Epidermal melanocyte (primary cell): ENCODE measurements around the gene CHCHD5.
A peak's percentile ranks its signal among the peaks of the same experiment; 100 is the strongest.
"Not testable (repeated sequence)": the region's sequence is repeated elsewhere in the genome, so short reads cannot be mapped to it uniquely, and the experiment has no call there.

Source experiments
- DNase-seq: peaks from one replicate; pipeline ENCODE4 v3.0.0; 2011; ENCODE audit warnings: low spot score; ENCODE audit not compliant: insufficient read length

CHCHD5 gene, protein sequence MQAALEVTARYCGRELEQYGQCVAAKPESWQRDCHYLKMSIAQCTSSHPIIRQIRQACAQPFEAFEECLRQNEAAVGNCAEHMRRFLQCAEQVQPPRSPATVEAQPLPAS

DNA sequence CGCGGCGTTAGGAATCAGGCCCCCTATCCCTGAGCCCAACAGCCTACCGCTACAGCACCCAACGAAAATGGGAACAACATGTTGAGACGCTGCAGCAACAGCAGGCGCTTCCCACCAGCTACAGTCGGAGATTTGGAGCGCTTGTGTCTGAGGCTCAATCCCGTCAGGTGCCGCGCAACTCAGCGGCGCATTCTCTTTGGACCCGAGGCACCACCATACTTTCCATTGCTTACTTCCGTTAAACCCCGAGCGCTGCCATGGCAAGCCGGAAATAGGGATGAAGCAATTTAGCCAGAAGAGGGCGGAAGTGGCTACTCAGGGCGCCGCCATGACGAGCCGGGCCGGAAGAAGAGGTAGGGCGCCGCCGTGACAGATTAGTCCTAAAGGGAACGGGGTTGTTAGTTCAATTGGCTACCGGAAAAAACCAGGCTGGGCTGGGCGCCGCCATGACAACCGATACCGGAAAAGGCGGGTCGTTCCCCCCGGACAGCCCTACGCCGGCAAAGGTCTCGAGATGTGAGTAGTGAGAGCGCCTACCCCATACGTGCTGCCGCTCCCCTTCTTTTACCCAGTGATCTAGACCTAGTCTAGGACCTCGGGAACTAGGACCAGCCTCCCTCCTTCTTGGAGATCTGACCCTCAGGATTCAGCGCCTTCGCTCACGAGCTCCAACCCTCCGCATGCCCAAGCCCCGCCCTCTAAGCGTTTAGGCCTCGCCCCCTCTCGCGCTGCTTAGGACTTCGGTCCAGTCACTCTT lies at the start of gene CHCHD5:
TSS of gene CHCHD5 (plus strand) at position 476 of the 757 bp plus-strand sequence. CDS start at position 515, 39 bp downstream.
- DNase-seq, result peak; percentile 86

DNA sequence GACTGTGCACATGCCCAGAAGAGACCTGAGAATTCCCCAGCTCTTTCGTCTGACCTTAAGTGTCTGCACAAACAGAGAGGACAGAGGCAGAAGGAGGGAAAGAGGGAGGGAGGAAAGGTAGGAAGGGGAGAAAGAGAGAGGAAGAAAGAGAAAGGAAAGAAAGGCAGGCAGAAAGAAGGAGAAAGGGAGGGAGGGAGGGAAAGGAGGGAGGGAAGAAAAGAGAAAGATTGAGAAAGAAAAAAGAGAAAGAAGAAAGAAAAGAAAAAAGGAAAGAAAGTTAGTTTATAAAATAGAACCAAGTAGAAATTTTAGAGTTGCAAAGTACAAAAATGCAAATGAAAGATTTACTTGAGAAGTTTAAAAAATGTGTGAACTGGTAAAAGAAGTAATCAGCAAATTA lies 49.6 kb upstream of the CHCHD5 start:
- DNase-seq, result no peak

DNA sequence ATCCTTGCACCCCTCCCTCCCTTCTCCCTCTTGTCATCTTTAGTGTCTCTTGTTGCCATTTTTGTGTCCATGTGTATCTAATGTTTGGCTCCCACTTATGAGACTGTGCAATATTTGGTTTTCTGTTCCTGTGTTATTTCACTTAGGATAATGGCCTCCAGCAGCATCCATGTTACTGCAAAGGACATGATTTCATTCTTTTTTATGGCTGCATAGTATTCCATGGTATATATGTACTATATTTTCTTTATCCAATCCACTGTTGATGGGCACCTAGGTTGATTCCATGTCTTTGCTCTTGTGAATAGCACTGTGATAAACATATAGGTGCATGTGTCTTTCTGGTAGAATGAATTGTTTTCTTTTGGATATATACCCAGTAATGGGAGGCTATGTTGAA lies 47.7 kb upstream of the CHCHD5 start:
- not testable (repeated sequence) for DNase-seq

DNA sequence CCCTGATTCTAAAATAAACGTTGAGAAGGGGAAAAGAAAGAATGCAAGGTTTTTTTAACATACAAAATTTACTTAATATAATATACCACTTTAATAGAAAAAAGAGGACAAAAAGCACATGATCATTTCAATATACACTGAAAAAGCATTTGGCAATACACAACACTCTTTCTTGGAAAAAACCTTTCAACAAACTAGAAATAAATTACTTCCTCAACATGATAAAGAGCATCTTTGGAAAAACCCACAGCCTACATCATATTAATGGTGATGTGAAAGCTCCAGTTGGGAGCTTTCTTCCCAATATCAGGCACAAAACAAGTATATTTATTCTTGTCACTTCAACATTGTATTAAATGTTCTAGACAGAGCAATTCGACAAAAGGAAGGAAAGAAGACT lies 45.1 kb upstream of the CHCHD5 start:
- DNase-seq, result no peak

DNA sequence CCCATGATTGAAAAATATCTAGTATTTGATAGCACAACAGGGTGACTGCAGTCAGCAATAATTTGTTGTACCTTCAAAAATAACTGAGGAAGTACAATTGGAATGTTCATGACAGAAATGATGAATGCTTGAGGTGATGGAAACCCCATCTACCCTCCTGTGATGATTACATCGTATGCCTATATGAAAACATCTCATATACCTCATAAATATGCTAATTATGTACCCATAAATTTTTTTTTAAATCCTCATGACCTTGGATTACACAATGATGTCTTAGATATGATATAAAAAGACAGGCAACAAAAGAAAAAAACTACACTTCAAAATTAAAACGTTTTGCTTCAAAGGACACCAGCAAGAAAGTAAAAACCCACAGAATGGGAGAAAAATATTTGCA lies 43.5 kb upstream of the CHCHD5 start:
- no peak for DNase-seq

DNA sequence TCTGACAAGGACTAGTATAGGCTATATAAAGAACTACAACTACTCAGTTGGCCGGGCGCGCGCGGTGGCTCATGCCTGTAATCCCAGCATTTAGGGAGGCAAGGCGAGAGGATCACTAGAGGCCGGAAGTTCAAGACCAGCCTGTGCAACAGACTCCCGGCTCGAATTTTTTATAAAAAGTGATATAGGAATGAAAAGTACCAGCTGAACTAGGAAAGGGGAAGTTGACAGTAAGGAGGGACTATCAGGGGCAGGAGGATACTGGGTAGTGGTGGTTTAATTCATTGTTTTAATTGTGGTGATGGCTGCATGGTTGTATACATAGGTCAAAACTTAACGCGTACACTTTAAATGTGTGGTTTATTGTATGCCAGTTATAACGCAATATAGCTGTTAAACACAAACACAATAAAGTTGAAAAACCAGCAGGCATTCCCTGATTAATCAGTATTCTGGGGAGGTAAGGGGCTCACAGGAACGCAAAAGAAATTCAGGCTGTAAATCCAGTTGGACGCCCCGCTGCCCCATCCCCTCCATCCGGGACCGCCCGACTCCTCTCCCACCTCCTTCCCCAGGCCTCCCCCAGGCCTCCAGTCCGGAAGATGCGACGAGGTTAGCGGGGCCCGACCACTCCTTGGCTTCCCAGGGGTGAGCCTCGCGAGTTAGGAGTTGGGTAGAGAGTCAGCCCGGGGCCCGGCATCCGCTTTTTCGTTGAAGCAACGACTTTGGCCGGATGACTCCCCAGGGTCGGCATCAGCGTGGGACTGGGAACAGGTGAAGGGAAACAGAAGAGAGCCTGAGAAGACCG lies 42.9 kb upstream of the CHCHD5 start:
- peak; percentile 38 for DNase-seq

DNA sequence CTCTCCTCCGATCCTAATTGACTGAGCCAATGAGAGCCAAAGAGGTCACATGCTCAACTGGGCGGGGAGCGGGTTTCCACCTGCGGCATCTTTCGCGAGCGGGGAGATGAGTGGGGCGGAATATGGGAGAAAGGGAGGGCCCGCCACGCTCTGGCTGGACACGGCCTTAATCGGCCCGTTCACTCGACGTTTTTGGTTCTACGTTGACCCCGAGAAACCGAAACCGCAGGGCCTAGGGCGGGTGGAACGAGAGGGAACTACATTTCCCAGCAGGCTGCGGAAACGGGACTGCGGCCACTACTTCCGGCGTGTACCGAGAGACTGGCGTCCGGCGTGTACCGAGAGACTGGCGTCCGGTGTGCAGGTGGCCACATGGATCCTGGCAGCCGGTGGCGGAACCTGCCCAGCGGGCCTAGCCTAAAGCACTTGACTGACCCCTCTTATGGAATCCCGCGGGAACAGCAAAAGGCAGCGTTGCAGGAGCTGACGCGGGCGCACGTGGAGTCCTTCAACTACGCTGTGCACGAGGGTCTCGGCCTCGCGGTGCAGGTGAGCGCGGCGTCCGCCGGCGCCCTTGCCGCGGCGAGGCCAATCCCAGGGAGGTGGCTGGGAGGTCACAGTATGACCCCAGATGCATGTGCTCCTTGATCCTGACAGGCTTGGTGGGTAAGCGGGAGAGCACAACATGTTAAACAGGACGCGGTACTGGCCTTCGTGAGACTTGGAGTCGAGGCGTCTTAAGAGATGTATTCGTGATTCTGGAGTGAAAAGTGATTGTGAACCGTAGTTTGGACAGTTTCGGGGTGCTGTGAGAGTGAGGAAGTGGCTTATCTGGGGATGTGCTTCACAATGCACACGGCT lies 42.1 kb upstream of the CHCHD5 start, which contains the start of gene POLR1B:
TSS of gene POLR1B (plus strand) at position 343 of the 861 bp plus-strand sequence. CDS start at position 373, 30 bp downstream.
- DNase-seq, result peak; percentile 64

DNA sequence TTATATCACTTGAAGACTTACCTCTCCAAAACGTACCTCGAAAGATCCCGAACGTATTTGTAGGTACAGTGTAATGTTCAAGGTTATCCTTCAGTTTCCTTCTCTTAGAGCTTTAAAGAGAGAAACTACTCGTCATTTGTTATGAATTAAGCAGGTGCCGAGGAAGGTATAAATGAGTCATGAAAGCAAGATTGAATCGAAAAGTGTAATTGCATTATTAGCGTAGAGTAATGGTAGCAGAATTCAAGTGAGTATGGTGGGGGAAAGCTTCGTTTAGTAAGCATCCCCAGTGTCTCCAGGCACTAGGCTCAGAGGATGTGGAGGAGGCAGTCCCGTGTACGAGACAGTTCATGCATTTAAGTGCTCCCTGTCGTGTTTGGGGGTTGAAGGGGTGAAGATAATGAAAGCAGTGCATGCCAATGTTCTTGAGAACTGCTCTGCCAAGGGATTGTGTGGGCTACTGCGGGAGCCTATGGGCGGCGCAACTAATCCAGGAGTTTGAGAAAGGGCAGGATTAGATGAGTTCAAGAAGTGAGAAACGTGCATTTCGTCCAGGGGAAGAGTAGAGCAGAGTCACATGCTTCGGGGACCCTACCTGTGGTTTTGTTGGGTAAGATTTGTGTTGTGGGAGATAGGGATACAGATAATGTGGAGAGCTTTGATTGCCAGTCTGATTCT lies 41.3 kb upstream of the CHCHD5 start:
- DNase-seq, result no peak

DNA sequence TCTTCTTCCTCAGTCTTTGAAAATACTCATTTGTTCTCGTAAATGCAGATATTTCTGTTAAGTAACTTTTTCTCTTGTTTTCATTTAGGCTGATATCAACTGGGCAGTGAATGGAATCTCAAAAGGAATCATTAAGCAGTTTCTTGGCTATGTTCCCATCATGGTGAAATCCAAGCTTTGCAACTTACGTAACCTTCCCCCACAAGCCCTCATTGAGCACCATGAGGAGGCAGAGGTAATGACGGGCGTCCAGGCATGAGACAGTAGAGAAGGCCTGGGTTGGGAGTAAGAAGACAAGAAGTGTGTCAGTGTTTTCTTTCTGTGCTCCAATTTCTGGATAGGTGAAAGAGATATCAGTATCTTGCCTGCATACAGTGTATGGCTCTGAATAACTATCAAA lies 37.1 kb upstream of the CHCHD5 start:
- no peak for DNase-seq

DNA sequence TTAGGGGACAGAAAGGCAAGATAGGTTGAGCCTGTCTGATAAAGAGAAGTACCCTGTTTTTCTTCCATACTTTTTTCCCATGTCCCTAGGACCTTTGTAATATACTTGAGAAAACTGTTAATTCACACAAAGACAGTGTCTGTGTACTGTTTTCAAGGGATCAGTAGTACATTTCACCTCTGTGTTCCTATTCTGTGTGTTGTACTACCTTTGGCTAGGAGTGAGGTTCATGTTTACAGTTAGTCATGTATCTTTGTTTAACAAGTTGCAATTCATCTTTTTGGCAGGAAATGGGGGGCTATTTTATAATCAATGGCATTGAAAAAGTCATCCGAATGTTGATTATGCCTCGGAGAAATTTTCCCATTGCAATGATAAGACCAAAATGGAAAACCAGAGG lies 35.4 kb upstream of the CHCHD5 start:
- no peak for DNase-seq

DNA sequence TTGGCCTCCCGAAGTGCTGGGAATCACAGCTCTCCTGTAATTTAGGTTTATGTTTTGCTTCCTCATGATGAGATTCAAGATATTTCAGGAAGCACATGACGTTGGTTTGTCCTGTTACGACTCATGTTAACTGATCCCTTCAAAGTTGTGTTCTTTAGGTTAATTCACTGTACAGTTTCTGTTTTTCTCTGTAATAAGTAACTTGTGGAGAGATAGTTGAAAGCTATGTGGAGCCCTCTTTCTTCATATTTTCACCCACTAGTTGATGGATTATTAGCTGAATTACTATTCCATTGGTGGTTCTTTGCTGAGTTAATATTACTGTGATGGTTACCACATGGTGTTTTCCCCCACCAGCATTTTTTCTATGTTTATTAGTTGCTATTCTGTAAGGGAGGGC lies 18.3 kb upstream of the CHCHD5 start:
- no peak for DNase-seq

DNA sequence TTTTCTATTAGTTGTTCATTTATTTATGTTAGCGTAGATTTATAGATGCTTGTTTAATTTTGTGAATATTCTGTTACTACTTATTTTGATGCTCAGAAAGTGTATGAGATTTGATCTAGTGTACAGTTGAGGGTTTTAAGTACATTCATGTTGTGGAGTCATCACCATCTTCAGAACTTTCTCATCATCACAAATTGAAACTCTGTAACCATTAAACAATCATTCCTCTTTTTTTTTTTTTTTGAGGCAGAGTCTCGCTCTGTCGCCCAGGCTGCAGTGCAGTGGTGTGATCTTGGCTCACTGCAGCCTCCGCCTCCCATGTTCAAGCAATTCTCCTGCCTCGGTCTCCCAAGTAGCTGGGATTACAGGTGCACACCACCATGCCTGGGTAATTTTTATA lies 17.9 kb upstream of the CHCHD5 start:
- DNase-seq, result not testable (repeated sequence)

DNA sequence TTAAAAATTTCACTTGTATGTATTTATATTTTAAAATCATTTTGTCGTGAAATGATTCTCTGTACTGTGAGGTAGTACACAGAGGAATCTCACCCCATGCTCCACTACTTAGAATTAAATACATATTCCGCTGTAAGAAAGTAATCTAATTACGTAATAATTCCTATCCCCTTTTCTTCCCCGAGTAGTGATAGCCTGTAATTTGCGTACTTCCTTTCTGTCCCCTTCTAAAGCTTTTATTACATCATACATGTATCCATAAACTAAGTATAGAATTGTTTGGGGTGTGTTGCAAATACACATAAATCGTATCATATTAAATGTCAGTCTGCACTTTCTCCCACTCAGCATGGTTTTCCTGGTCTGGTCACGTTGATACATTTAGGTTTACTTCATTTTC lies 12.4 kb upstream of the CHCHD5 start:
- no peak for DNase-seq

DNA sequence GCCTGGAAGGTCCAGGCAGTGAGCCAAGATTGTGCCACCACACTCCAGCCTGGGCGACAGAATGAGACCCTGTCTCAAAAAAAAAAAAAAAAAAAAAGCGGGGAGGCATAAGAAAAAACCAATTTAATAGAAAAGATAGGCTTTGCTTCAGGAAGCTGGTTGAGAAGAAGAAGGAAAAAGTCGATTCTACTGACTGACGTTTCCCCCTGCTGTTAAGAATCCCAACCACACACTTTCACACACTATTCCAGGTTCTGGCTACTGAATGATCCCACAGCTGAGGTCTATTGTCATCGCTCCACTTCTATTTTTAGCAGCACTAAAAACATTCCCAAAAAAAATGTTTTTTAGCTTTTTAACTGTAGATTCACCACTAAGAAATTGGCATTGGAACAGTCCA lies 6.7 kb upstream of the CHCHD5 start:
- no peak for DNase-seq

DNA sequence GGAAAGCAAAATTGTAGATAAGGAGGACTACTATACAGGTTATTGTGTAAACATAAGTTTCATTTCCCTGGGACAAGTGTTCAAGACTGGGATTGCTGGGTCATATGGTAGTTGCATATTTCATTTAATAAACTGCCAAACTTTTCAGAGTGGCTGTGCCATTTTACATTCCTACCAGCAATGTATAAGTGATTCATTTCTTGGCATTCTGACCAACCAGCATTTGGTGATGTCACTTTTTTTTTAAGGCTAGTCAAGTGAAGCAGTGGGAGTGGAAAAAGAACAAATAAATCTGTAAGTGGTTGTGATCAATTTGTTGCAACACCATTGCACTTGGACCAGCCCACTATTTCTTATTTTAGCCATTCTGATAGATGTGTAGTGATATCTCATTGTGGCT lies 5.2 kb upstream of the CHCHD5 start:
- DNase-seq, result no peak

DNA sequence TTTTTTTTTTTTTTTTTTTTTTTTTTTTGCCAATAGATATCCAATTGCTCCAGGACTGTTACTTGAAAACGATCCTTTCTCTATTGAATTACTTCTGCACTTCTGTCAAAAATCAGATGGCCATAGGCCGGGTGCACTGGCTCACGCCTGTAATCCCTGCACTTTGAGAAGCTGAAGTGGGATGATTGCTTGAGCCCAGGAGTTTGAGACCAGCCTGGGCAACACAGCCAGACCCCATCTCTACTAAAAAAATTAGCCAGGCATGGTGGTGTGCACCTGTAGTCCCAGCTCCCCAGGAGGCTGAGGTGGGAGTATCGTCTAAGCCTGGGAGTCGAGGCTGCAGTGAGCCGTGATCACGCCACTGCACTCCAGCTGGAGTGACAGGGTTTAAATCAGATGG lies 4.3 kb upstream of the CHCHD5 start:
- DNase-seq, result no peak

DNA sequence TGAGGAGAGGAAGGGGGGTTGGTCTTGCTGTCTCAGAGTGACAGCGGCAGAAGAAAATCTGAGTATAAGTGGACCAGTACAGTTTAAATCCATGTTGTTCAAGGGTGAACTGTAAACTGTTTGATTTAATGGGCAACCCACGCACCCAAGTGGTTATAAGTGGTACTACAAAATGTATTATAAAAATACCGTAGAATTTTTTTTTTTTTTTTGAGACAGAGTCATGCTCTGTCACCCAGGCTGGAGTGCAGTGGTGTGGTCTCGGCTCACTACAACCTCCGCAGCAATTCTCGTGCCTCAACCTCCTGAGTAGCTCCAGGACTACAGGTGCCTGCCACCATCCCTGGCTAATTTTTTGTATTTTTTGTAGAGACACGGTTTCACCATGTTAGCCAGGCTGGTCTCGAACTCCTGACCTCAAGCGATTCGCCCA lies 2.1 kb upstream of the CHCHD5 start:
- no peak for DNase-seq

DNA sequence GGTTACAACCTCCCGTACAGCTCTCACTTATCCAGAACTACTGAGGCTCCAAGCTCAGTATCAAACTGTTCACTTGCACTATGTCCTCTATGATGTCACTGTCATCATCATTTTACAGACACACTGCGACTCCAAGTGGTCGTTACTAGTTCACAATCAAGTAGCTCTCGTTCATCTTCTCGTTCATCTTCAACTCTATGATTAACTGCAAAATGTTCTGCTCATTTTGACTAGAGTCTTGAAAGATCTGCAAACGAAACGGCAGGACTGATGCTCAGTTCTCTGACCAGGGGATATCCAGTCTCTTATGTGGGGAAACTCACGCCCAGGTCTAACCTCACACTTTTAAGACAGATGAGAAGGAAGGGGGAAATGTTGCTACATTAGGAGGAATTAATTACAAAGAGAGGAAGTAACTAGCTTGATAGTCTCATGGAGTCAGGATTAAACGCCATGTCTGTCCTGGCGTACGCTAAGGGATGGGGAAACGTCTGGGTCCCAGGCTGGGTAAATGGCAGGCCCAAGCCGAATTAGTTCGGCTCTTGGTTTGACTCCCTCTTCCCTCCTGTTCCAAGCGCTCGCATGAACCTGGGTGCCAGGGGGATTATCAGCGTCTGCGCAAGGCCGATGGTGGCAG lies 794 bp upstream of the CHCHD5 start:
- no peak for DNase-seq

DNA sequence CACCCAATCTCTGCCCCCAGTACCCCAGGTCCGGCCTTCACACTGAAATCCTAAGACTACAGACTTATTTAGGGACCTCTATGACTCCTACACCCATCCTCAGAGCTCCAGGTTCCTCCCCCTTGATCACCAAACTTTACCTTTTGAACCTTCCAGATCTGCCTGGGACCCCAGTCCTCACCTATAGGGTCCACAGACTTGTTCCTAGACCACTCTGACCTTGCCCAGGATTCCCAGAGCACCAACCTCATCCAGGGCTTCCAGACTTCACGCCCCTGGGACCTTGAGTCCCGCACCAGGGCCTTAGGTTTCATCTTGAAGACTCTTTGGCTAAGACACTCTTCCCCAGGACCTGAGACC lies 462 bp downstream of the CHCHD5 start:
- DNase-seq, result no peak

DNA sequence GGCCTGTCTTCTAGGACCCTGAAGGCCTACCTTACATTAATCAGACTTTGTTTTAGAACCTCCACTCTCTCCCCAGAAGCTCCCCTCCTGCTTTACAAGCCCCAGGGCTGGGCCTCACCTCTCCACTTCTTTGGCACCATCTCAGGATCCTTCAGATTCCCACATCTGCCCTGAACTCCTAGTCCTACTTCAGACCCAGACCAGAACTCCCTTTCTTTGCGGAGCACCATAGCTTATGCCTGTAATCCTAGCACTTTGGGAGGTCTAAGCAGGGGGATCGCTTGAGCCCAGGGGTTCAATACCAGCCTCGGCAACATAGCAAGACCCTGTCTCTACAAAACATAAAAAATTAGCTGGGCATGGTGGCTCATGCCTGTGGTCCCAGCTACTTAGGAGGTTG lies 991 bp downstream of the CHCHD5 start:
- DNase-seq, result no peak
